ENCODE results near the gene LTBP4.
"Not testable (repeated sequence)": the region's sequence is repeated elsewhere in the genome, so short reads cannot be mapped to it uniquely, and the experiment has no call there.

The LTBP4 gene

DNA sequence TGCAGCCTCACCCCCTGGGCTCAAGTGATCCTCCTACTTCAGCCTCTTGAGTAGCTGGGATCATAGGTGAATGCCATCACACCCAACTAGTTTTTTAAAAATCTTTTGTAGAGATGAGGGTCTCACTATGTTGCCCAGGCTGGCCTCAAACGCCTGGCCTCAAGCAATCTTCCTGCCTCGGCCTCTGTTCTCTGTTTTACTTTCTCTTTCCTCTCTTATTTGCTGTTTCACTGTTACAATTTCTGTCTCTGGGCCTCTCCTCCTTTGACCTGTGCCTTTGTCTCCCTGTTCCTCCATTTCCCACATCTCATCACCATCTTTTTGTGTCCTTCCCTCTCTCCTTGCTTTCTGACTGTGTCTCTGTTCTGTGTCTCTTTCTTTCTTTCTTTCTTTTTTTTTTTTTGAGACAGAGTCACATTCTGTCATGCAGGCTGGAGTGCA, 15.2 kb upstream of the LTBP4 start:
- Mint-ChIP-seq H3K4me1 (ENCODE audit: low read depth) (peaks cover 5% of the 10 kb centered on the region), H3K27me3 (no peaks in the 10 kb centered on the region), H3K4me3 (no peak overlapping the region), H3K27ac (no peak overlapping the region), H3K36me3 (peaks cover 6% of the 10 kb centered on the region), H3K9me3 (ENCODE audit: low read depth) (no peaks in the 10 kb centered on the region)

DNA sequence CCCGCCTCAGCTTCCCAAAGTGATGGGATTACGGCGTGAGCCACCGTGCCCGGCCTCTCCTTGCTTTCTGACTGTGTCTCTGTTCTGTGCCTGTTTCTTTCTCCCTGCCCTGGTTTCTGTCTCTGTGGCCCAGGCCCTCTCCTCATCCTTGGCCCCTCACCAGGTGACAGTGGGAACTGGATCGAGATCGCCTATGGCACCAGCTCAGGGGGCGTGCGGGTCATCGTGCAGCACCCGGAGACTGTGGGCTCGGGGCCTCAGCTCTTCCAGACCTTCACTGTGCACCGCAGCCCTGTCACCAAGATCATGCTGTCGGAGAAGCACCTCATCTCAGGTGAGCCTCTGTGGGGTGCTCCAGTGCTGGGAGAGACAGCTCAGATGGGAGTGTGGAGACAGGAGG, 14.6 kb upstream of the LTBP4 start:
- Mint-ChIP-seq H3K4me1 (ENCODE audit: low read depth) (peaks cover 5% of the 10 kb centered on the region), H3K4me3 (no peak overlapping the region), H3K9me3 (ENCODE audit: low read depth) (no peaks in the 10 kb centered on the region), H3K27ac (no peak overlapping the region), H3K27me3 (no peaks in the 10 kb centered on the region), H3K36me3 (peaks cover 5% of the 10 kb centered on the region)

DNA sequence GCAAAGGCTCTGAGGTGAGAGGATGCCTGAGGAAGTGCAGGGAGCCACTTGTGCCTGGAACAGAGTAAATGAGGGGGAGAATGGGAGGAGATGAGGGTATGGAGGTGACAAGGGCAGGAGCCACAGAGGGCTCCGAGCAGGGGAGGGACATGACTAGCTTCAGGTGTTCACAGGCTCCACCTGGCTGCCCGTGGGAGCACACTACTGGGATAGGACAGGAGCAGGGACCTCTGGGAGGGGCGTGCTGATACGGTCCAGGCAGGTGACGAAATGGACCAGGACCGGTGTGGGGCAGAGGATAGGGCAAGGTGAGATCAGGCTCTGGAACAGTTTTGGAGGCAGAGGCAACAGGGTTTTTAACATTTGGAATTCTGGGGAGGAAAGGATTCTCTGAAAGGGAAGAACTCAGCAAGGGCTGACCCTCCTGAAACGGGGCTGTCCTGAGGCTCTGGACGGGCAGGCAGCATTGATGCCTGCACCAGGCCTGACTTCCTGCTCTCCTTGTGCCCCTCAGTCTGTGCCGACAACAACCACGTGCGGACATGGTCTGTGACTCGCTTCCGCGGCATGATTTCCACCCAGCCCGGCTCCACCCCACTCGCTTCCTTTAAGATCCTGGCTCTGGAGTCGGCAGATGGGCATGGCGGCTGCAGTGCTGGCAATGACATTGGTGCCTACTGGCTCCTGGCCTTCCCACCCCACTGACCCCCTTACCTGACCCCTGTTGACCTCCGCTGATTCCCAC, 12.9 kb upstream of the LTBP4 start:
- Mint-ChIP-seq H3K4me1 (ENCODE audit: low read depth) (peaks cover 5% of the 10 kb centered on the region), H3K9me3 (ENCODE audit: low read depth) (no peaks in the 10 kb centered on the region), H3K27ac (peak overlapping the region; percentile 22), H3K36me3 (peaks cover 5% of the 10 kb centered on the region), H3K4me3 (no peak overlapping the region), H3K27me3 (no peaks in the 10 kb centered on the region)

DNA sequence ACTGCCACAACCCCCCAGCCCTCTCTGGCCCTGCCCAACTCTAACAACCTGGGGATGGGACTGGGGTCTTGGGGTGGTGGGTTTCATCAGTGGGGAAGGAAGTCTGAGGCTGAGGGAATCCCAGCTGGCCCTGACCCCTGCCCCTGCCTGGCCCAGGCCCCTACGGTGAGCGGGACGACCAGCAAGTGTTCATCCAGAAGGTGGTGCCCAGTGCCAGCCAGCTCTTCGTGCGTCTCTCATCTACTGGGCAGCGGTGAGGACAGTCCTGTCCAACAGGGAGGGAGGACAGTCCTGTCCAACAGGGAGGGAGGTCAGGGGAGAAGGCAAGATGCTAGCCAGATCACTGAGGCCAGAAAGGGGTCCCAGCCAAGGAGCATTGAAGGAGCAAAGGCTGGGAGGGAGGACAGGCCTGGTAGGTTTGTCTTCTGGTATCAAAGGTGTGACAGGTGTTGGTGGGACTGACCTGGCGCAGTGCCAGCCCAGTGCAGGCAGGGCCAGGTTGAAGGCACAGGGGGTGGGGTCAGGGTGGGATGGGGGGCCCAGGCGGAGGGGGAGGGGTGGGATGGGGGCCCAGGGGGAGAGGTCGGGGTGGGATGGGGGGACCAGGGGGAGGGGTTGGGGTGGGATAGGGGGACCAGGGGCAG, 12.1 kb upstream of the LTBP4 start:
- Mint-ChIP-seq H3K27me3 (no peaks in the 10 kb centered on the region), H3K9me3 (ENCODE audit: low read depth) (no peaks in the 10 kb centered on the region), H3K4me3 (no peak overlapping the region), H3K4me1 (ENCODE audit: low read depth) (peaks cover 5% of the 10 kb centered on the region), H3K36me3 (peaks cover 5% of the 10 kb centered on the region), H3K27ac (no peak overlapping the region)

DNA sequence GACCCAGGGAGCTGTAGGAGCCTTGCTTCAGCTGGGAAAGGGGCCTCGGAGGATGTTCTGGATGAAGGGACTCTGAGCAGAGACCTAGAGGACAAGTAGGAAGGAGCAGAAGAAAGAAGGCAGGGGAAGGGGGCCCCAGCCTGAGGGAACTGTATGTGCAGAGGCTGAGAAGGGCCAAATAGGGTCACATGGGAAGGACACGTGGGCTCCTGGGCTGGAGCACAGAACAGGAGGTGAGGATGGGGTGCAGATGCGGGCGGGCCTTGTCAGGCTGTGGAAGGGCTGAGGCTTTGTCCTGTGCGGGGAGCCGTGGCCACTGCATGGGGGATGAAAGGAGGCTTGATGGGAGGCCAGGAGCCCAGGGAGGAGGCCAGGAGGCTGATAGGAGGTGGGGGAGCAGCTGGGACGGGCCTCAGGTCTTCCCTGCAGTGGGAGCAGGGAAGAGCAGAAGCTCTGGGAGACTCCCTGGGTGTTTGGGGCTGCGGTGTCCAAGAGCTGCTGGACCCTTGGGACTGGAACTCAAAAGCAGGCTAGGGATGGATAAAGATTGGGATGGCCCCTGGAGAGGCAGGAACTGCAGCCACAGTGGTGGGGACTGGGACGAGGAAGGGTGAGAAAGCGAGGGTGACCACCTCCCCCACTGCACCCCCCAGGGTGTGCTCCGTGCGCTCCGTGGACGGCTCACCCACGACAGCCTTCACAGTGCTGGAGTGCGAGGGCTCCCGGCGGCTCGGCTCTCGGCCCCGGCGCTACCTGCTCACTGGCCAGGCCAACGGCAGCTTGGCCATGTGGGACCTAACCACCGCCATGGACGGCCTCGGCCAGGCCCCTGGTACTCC, 11.4 kb upstream of the LTBP4 start:
- no peaks in the 10 kb centered on the region for H3K27me3 Mint-ChIP-seq

DNA sequence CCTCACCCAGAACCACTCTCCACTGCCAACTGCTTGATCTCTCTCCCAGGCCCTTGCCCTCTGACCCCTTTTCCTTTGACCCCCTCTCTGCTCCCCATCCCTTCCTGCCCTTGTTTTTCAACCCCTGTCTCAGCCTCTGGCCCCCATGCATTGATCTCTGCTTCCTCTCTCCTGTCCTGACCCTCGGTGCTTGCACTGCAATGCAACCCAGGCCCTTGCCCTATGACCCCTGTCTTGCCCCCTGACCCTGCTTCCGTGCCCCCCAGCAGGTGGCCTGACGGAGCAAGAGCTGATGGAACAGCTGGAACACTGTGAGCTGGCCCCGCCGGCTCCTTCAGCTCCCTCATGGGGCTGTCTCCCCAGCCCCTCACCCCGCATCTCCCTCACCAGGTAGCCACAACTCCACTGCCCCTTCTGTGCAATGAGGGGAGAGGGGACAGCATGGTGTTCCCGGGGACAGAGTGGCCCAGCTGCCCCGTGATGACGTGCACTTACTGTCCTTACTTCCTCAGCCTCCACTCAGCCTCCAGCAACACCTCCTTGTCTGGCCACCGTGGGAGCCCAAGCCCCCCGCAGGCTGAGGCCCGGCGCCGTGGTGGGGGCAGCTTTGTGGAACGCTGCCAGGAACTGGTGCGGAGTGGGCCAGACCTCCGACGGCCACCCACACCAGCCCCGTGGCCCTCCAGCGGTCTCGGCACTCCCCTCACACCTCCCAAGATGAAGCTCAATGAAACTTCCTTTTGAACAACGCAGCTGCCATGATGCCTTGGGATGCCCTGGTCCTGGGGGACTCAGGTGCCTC, 10.5 kb upstream of the LTBP4 start:
- Mint-ChIP-seq H3K9me3 (ENCODE audit: low read depth) (no peaks in the 10 kb centered on the region), H3K4me3 (no peak overlapping the region), H3K27ac (no peak overlapping the region), H3K36me3 (peaks cover 5% of the 10 kb centered on the region), H3K4me1 (ENCODE audit: low read depth) (peaks cover 15% of the 10 kb centered on the region), H3K27me3 (no peaks in the 10 kb centered on the region)

More for the DNA sequence above, 11.4 kb upstream of the LTBP4 start:
- H3K36me3 Mint-ChIP-seq = peaks cover 5% of the 10 kb centered on the region
- H3K27ac Mint-ChIP-seq = no peak overlapping the region
- H3K9me3 Mint-ChIP-seq (ENCODE audit: low read depth) = no peaks in the 10 kb centered on the region
- H3K4me3 Mint-ChIP-seq = no peak overlapping the region
- peaks cover 13% of the 10 kb centered on the region for H3K4me1 Mint-ChIP-seq (ENCODE audit: low read depth)

DNA sequence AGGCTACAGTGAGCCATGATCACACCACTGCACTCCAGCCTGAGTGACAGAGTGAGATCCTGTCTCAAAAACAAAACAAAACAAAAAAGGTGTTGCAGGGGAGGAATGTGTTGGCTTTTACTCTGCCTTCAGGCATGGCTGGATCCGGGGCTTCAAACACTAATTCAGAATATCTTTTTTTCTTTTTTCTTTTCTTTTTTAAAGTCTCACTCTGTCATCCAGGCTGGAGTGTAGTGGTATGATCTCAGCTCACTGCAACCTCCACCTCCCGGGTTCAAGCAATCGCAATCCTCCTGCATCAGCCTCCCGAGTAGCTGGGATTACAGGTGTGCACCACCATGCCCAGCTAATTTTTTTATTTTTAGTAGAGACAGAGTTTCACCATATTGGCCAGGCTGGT, 9.4 kb upstream of the LTBP4 start:
- H3K4me1 Mint-ChIP-seq (ENCODE audit: low read depth) = peaks cover 12% of the 10 kb centered on the region
- H3K27ac Mint-ChIP-seq = peak overlapping the region; percentile 28
- not testable (repeated sequence) for H3K4me3 Mint-ChIP-seq; H3K36me3 Mint-ChIP-seq; H3K9me3 Mint-ChIP-seq (ENCODE audit: low read depth); H3K27me3 Mint-ChIP-seq

DNA sequence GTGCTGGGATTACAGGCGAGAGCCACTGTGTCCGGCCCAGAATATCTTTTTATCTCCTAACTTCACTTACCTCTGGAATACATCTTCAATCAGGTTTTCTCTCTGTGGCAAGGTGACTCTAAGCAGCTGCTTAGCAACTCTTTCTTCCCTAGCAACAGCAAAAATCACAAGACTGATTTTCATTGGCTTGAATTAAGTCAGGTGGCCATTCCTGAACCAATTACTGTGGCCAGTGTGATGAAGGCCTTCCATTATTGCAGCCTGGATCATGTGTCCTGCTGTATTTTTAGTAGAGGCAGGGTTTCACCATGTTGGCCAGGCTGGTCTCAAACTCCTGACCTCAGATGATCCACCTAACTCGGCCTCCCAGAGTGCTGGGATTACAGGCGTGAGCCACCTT, 9.0 kb upstream of the LTBP4 start:
- no peaks in the 10 kb centered on the region for H3K9me3 Mint-ChIP-seq (ENCODE audit: low read depth)
- peaks cover 10% of the 10 kb centered on the region for H3K4me1 Mint-ChIP-seq (ENCODE audit: low read depth)
- no peak overlapping the region for H3K27ac Mint-ChIP-seq
- H3K4me3 Mint-ChIP-seq = no peak overlapping the region
- peaks cover 2% of the 10 kb centered on the region for H3K36me3 Mint-ChIP-seq
- no peaks in the 10 kb centered on the region for H3K27me3 Mint-ChIP-seq

DNA sequence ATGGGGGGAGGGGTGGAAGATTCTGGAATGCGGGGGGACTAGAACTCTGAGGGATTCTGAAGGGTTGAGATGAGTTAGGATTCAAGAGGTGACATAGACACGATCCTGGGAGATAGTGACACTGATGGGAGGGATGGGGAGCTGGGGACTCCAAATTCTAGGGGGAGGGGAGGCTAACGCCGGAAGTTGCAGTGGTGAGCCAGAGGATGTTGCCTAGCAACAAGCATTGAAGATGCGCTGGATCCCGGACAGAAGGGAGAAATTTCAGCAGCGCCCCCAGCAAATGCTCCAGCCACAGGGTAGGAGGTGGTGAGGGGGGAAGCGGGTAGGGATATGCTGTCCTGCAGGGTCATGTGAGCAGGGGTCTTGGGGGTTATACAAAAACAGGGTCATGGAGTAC, 6.9 kb upstream of the LTBP4 start:
- Mint-ChIP-seq H3K27me3 (peaks cover 7% of the 10 kb centered on the region), H3K27ac (no peak overlapping the region), H3K4me1 (ENCODE audit: low read depth) (peaks cover 24% of the 10 kb centered on the region), H3K36me3 (no peaks in the 10 kb centered on the region), H3K9me3 (ENCODE audit: low read depth) (no peaks in the 10 kb centered on the region), H3K4me3 (no peak overlapping the region)

DNA sequence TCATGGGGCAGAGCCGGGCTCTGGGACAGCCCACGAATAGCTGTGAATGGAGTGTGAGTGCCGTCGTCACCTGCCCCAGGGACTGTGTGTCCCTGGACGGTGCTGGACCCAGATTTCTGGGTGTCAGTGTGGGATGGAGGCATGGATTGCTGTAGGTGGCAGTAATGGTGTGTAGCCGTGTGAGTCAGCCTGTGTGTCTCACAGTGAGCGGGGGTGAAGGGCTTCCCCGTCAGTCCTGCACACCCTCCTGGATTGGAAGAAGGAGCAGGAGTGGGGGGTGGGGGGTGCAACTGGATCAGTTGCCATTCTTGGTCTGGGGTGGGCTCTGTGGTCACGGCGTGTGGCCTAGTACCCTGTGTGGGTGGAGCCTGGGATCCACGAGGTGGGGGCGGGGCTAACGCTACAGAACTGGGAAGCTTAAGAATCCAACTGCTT, 6.5 kb upstream of the LTBP4 start:
- Mint-ChIP-seq H3K27ac (no peak overlapping the region), H3K4me1 (ENCODE audit: low read depth) (peaks cover 29% of the 10 kb centered on the region), H3K36me3 (no peaks in the 10 kb centered on the region), H3K27me3 (peaks cover 10% of the 10 kb centered on the region), H3K4me3 (no peak overlapping the region), H3K9me3 (ENCODE audit: low read depth) (no peaks in the 10 kb centered on the region)

DNA sequence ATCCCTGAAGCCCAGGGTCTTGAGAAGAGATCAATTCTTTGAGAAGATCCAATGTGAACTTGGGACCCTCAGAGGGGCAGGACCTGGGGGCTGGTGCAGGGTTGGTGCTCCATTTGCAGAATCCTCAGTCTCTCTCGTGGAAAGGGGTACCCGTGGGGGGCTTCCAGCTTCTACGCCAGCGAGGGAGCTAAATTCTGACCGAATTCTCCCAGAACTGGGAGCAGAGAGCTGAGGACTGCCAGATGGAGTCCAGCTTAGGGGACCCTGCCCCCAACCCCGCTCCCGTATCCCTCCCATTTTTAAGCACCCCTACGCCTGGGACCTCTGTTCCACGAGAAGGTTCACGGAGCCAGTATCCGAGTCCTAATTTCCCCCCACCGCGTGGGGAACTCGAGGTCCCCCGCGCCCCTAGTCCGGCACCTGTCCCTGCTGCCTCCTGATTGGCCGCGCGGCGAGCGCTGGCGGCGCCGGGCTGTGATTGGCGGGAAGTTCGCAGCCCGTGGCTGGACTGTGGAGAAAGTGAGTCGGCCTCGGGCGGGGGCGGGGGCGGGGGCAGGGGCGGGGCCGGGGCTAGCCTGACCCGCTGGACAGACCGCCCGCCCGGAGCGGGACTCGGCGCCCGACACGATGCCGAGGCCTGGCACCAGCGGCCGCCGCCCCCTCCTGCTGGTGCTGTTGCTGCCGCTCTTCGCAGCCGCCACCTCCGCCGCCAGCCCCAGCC, 4.4 kb upstream of the LTBP4 start:
- Mint-ChIP-seq H3K27me3 (peaks cover 14% of the 10 kb centered on the region), H3K36me3 (no peaks in the 10 kb centered on the region), H3K27ac (no peak overlapping the region), H3K4me1 (ENCODE audit: low read depth) (peaks cover 38% of the 10 kb centered on the region), H3K4me3 (peak overlapping the region; percentile 42), H3K9me3 (ENCODE audit: low read depth) (no peaks in the 10 kb centered on the region)

DNA sequence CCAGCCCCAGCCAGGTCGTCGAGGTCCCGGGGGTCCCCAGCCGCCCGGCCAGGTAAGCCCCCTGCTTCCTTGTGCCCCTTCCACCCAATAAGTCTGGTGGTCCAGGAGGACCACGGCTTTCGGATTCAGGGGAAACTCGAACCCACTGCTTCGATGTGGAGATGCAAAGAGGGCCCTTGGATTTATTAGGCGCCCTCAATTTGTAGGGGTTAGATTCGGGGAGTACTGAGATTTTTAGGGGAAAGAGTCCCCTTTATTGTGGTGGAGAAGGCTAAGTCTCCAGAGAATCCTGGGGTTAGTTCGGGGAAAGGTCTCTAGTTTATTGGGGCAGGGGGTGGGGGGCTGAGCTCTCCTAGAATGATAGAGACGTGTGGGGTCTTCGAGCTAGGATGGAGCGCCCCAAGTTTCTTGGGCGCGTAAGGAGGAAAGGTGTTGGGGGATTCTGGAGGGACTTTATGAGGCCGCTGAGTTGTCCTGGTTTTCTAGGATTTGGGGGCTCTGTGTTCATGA, 3.8 kb upstream of the LTBP4 start:
- Mint-ChIP-seq H3K9me3 (ENCODE audit: low read depth) (no peaks in the 10 kb centered on the region), H3K27ac (no peak overlapping the region), H3K4me1 (ENCODE audit: low read depth) (peaks cover 42% of the 10 kb centered on the region), H3K27me3 (peaks cover 14% of the 10 kb centered on the region), H3K36me3 (no peaks in the 10 kb centered on the region), H3K4me3 (peak overlapping the region; percentile 47)

DNA sequence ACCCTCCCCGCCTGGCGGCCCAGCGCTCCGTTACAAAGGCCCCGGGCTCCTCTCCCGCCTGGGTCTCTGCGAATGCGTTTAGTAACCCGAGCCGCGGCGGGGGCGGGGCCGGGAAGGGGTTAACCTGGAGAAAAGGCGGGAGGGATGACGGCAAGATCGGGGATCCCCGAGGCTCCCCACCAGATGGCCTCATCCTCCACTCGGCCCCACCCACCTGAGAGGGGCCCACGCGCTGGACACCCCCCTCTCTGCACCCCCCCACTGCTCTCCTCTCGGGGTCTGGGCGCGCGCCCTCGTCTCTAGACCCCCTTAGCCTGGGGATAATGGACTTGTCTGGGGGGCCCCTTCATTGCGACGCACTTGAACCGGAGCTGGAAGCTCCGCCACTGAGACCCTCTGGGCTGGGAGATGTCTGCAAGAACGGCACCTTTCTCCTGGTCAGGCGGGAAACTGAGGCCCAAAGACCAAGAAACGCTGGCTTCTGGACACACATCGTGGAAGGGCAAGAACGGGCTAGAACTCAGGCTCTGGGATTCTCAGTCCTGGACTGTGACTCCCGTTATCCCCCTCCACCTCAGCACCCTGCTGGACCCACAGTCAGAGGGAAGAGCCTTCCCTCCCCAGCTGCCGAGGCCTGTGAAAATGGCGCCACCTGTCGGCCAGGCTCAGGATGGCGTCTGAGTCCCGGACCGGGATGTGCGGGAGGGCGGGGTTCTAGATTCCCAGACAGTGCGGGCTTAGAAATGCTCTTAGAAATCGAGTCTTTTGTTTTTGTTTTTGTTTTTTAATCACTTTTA, 2.9 kb upstream of the LTBP4 start:
- peaks cover 14% of the 10 kb centered on the region for H3K27me3 Mint-ChIP-seq
- H3K27ac Mint-ChIP-seq = no peak overlapping the region

More for the DNA sequence above, 2.9 kb upstream of the LTBP4 start:
- Mint-ChIP-seq H3K9me3 (ENCODE audit: low read depth) (no peaks in the 10 kb centered on the region), H3K36me3 (no peaks in the 10 kb centered on the region), H3K4me1 (ENCODE audit: low read depth) (peaks cover 47% of the 10 kb centered on the region), H3K4me3 (peak overlapping the region; percentile 20)

Measured in activated naive CD8-positive, alpha-beta T cell (primary cell).